ENCODE results near the gene GPC3. TPM values are rescaled to one million over a fixed set of nuclear protein-coding genes. Genes with fewer than 3 reads are reported as not detected.

Gene GPC3
- polyA plus RNA-seq, 1 experiment = not detected

GRCh38 chrX:133639726-133640125 is 345.7 kb downstream of the GPC3 start:
- CTCF ChIA-PET = no interaction called here
- DNase-seq (ENCODE audit: low read depth) = no peak
- TF ChIP-seq, protein P1, sequence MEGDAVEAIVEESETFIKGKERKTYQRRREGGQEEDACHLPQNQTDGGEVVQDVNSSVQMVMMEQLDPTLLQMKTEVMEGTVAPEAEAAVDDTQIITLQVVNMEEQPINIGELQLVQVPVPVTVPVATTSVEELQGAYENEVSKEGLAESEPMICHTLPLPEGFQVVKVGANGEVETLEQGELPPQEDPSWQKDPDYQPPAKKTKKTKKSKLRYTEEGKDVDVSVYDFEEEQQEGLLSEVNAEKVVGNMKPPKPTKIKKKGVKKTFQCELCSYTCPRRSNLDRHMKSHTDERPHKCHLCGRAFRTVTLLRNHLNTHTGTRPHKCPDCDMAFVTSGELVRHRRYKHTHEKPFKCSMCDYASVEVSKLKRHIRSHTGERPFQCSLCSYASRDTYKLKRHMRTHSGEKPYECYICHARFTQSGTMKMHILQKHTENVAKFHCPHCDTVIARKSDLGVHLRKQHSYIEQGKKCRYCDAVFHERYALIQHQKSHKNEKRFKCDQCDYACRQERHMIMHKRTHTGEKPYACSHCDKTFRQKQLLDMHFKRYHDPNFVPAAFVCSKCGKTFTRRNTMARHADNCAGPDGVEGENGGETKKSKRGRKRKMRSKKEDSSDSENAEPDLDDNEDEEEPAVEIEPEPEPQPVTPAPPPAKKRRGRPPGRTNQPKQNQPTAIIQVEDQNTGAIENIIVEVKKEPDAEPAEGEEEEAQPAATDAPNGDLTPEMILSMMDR (IDR thresholded peaks at IDR 0.05; ENCODE audit: insufficient read depth, low read depth, low read length) = no peak

DNA sequence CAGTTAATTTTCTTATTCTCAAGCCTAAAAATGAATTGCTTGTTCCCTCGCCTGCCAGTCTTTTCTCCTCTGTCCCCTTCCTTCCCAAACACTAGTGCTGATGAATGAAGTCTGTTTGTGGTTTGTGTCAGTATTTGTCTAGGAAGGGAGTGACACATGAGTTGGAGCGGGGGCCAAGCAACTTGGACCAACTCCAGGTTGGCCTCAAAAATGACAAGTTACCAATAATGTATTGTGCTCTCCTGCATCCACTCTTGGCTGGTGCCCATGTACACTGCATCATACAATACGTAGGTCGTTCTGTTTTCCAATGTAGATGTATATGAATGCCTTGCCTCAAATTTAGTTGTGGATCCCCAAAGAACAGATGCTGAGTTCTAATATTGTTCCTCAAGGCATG is 347.1 kb downstream of the GPC3 start:
- TF ChIP-seq, protein P1 (IDR thresholded peaks at IDR 0.05; ENCODE audit: insufficient read depth, low read depth, low read length) = no peak
- H3K36me3 ChIP-seq (ENCODE audit: control insufficient read depth, insufficient read depth, low read length) = no peaks in the 10 kb centered on the region
- ChIA-PET CTCF (no interaction called here), POLR2A (no interaction called here)
- no peak for DNase-seq (ENCODE audit: low read depth)
- no peaks in the 10 kb centered on the region for H3K27me3 ChIP-seq (ENCODE audit: control insufficient read depth, insufficient read depth, low read length)
- no peak overlapping the region for H3K4me3 ChIP-seq (ENCODE audit: low read depth, low read length)

More at GRCh38 chrX:133639726-133640125, 345.7 kb downstream of the GPC3 start:
- Histone ChIP-seq H3K36me3 (ENCODE audit: control insufficient read depth, insufficient read depth, low read length) (no peaks in the 10 kb centered on the region), H3K27me3 (ENCODE audit: control insufficient read depth, insufficient read depth, low read length) (no peaks in the 10 kb centered on the region), H3K4me3 (ENCODE audit: low read depth, low read length) (no peak overlapping the region)
- POLR2A ChIA-PET = no interaction called here

DNA sequence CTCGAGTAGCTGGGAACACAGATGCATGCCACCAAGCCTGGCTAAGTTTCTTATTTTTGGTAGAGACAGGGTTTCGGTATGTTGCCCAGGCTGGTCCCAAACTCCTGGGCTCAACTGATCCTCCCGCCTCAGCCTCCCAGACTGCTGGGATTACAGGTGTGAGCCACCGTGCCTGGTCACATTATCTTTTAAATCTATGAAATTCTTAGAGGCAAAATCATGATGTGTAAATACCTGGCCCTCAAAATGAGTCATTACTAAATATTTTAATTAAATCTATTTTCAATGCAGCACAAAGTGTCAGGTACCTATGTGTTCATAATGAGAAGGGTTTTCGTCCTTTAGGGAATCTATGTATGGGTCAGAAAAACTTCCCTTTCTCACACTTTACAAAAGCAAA is 347.6 kb downstream of the GPC3 start:
- POLR2A ChIA-PET = no interaction called here
- no peaks in the 10 kb centered on the region for H3K27me3 ChIP-seq (ENCODE audit: control insufficient read depth, insufficient read depth, low read length)
- CTCF ChIA-PET = no interaction called here
- TF ChIP-seq, protein P1 (IDR thresholded peaks at IDR 0.05; ENCODE audit: insufficient read depth, low read depth, low read length) = no peak
- no peak overlapping the region for H3K4me3 ChIP-seq (ENCODE audit: low read depth, low read length)
- DNase-seq (ENCODE audit: low read depth) = no peak
- H3K36me3 ChIP-seq (ENCODE audit: control insufficient read depth, insufficient read depth, low read length) = no peaks in the 10 kb centered on the region

GRCh38 chrX:133636009-133636408 is 349.4 kb downstream of the GPC3 start:
- ChIA-PET CTCF (no interaction called here), POLR2A (no interaction called here)
- TF ChIP-seq, protein P1 (IDR thresholded peaks at IDR 0.05; ENCODE audit: insufficient read depth, low read depth, low read length) = no peak
- no peak for DNase-seq (ENCODE audit: low read depth)
- H3K4me3 ChIP-seq (ENCODE audit: low read depth, low read length) = no peak overlapping the region
- H3K27me3 ChIP-seq (ENCODE audit: control insufficient read depth, insufficient read depth, low read length) = no peaks in the 10 kb centered on the region
- H3K36me3 ChIP-seq (ENCODE audit: control insufficient read depth, insufficient read depth, low read length) = no peaks in the 10 kb centered on the region

DNA sequence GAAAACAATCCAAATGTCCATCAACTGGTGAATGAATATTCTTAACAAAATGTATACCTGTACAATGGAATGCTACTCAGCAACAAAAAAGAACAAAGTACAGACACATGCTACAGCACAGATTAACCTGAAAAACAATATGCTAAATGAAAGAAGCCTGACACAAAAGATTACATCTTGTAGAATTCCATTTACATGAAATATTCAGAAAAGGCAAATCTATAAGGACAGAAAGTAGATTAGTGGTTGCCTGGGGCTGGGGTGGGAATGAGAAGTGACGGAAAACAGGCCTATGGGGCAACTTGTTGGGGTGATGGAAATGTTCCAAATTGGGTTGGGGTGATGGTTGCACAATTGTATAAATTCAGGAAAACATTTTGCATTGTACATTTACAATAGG is 351.0 kb downstream of the GPC3 start:
- no peak for DNase-seq (ENCODE audit: low read depth)
- H3K27me3 ChIP-seq (ENCODE audit: control insufficient read depth, insufficient read depth, low read length) = no peaks in the 10 kb centered on the region
- no peak overlapping the region for H3K4me3 ChIP-seq (ENCODE audit: low read depth, low read length)
- H3K36me3 ChIP-seq (ENCODE audit: control insufficient read depth, insufficient read depth, low read length) = no peaks in the 10 kb centered on the region
- ChIA-PET CTCF (no interaction called here), POLR2A (no interaction called here)
- TF ChIP-seq, protein P1 (IDR thresholded peaks at IDR 0.05; ENCODE audit: insufficient read depth, low read depth, low read length) = no peak

Measured in BJ (cell line).